LHCN-M2 (cell line): ENCODE data around the gene ADIG. TPM values are rescaled to one million over a fixed set of nuclear protein-coding genes. Genes with fewer than 3 reads are reported as not detected.
"Not testable (repeated sequence)": the region's sequence is repeated elsewhere in the genome, so short reads cannot be mapped to it uniquely, and the experiment has no call there.

Experiments
- DNase-seq: peaks from one replicate; pipeline ENCODE4 v3.0.0-alpha.2; 2012; ENCODE audit warnings: low read depth
- total RNA-seq: library from RNA; depleted of rRNA; stranded (reverse); fragments of >200 nt; gene quantifications from 2 replicates; pipeline ENCODE4 v1.2.3, GENCODE V29; 2014

The ADIG gene
- total RNA-seq, 1 experiment from 2014 or later = not detected

DNA sequence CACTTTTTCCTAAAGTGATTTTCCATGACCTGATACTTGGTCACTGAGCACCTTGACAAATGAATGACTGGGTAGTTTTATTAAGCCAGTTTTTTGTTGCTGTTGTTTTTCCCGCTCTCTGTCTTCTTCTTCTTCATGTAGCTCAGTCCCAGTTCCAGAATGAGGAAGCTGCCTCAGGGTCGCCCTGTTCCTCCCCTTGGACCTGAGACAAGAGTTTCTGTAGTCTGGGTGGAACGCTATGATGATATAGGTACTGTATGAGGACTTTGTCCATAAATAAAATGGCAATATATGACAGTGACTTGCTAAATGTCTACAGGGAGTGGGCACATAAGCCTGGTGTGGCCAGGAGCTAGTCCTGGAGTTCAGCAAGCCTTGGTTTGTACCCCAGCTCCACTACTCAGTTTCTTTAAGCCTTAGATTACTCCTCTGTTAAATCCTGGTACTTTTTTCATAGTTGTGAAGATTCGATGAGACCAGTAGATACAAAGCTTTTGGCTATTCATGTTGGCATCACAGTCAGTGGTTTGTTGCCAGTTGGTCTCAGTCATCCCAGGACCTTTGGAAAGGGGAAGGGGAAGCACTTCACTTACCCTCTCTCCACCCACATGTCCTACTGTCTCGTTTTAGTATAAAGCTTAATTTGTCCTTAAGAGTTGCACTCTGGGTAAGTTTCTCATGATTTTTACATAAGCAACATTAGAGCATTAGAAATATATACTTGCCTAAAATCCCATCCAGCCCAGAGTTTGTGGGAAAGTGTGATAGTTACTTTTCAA, 11.1 kb upstream of the ADIG start:
- no peak for DNase-seq

- DNase-seq = peak; percentile 37
Measured at GRCh38 chr20:38573413-38573812, 7.6 kb upstream of the ADIG start.

DNA sequence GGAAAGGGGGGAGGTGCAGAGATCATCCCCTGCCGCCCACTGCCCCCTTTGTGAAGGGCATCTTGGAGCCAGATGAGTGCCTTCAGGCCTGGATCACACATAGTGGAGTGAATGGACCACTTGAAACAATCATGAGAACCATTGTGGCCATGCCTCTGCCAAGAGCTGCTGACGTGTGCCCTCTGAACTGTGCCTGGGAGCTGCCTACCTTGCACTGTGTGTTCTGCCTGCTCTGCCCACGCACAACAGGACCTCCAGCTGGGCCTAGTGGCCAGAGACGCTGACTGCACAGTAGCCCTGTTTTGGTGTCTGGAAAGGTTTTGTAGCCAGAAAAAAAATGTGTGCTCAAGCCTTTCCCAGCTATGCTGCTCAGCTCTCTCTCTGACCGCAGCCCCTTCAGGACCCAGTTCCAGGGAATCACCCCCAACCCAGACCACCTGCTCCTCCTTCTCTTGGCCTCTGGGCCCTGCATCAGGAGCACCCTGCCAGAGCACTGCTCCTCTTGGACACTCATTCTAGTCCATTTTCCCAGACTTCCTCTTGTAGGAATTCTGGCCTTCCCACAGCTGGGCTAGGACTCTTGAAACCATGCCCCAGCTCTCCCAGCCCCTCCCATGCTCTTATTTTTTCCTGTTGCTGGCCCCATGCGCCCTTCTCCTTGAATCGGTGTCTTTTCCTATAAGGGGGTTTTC, 1.6 kb upstream of the ADIG start:
- no peak for DNase-seq

GRCh38 chr20:38579921-38580320, 1.1 kb upstream of the ADIG start:
- no peak for DNase-seq

DNA sequence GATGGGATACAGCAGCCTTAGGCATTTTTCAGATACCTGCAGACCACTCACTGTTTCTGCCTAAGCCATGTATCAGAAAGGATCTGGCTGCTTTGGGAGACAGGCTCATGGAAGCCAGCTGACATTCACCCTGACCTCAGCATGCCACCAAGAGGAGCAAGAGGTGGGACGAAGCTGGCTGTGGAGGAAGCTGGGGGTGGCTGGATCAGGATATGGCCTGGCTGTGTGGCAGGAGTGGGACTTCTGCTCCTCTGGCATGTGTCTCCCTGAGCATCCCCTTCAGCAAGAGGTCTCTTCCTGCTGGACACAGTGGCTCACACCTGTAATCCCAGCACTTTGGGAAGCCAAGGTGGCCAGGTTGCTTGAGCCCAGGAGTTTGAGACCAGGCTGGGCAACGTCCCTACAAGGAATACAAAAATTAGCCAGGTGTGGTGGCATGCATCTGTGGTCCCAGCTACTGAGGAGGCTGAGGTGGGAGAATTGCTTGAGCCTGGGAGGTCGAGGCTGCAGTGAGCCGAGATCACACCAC, 897 bp downstream of the ADIG start:
- DNase-seq = no peak

- DNase-seq = no peak
Measured at GRCh38 chr20:38583306-38583705, 2.3 kb downstream of the ADIG start.

GRCh38 chr20:38584099-38584763, 3.2 kb downstream of the ADIG start:
- no peak for DNase-seq

- no peak for DNase-seq
Measured at GRCh38 chr20:38585404-38586180, 4.6 kb downstream of the ADIG start.

DNA sequence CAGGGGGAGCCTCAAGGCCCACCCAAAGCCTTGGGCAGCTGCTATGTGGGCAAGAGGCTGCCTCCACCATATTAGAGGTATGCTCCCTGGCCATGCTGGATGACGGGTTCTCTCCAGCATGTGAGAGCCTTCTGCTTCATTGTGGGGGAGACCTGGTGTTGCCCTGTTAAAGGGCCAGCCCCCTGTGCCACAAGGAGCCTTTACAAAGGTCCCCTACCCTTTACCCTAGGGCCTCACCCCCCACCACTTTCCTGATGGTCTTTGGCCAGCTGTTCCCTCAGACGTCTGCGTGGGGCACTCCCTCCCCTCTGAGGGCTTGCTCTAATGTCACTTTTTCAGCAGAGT, 5.2 kb downstream of the ADIG start:
- no peak for DNase-seq

GRCh38 chr20:38588303-38588702, 7.3 kb downstream of the ADIG start:
- no peak for DNase-seq

- no peak for DNase-seq
Measured at GRCh38 chr20:38589351-38589750, 8.4 kb downstream of the ADIG start.

GRCh38 chr20:38589967-38590675, 9.1 kb downstream of the ADIG start:
- no peak for DNase-seq

- peak; percentile 22 for DNase-seq
Measured at GRCh38 chr20:38590676-38591473, 9.9 kb downstream of the ADIG start.

- DNase-seq = no peak
Measured at GRCh38 chr20:38591474-38592410, 10.7 kb downstream of the ADIG start.

GRCh38 chr20:38592411-38592790, 11.4 kb downstream of the ADIG start:
- DNase-seq = not testable (repeated sequence)

GRCh38 chr20:38594281-38594680, 13.3 kb downstream of the ADIG start:
- not testable (repeated sequence) for DNase-seq

- DNase-seq = not testable (repeated sequence)
Measured at GRCh38 chr20:38595886-38596285, 14.9 kb downstream of the ADIG start.

DNA sequence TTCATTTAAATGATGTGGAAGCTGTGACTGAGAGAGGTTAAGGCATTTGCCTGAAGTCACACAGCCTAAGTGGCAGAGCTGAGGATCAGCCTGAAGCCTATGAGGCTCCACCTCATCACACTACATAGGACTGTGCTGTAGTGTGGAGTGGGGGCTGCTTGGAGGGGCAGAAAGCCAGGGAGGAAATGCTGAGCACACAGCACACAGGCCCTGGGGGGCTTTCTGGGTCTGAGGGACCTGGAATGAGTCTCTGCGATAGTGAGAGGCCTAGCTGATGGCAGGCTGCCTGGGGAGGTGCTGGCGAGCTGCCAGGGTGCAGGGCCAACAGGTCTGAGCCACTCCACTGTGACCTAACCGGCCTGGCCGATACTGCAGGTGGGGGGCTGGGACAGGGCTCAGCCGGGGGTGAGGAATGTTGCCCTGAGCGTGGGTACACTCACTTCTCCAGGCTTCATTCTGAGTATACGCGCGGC, 18.4 kb downstream of the ADIG start:
- no peak for DNase-seq

DNA sequence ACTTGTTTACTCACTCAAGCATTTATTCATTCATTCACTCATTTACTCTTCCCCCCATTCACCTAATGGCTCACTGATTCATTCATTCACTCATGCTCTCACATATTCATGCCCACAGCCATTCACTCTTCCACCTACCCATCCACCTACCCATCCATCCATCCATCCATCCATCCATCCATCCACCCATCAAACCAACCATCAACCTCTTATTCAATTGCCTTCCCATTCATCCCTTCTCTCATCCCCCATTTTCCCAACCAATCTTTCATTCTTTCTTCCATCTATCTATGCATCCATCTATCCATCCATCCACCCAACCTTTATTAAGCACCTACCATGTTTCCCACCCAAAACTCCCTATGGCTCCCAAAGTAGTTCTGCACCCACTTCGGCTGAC, 19.1 kb downstream of the ADIG start:
- DNase-seq = no peak
